Neuronal stem cell (in vitro differentiated cells): ENCODE results near the gene ST6GALNAC3.

Experiments used
- DNase-seq: peaks from one replicate; pipeline ENCODE4 v3.0.0-alpha.2; 2013; ENCODE audit warnings: low spot score
- H2AFZ ChIP-seq: one replicate; pipeline ENCODE4 v1.6.1; 2013; ENCODE audit warnings: mild to moderate bottlenecking, low read length, inconsistent platforms
- H2AK5ac ChIP-seq: 2 replicates; pipeline ENCODE4 v1.6.1; 2013; ENCODE audit warnings: low read depth, mild to moderate bottlenecking, inconsistent platforms, low read length, moderate library complexity, mixed read lengths
- H2BK120ac ChIP-seq: 2 replicates; pipeline ENCODE4 v1.6.1; 2013; ENCODE audit warnings: low read depth, mild to moderate bottlenecking, inconsistent platforms, low read length, moderate library complexity, mixed read lengths
- H2BK12ac ChIP-seq: one replicate; pipeline ENCODE4 v1.6.1; 2013; ENCODE audit warnings: low read length, inconsistent platforms
- H2BK15ac ChIP-seq: 2 replicates; pipeline ENCODE4 v1.6.1; 2013; ENCODE audit warnings: mild to moderate bottlenecking, low read length, inconsistent platforms, mixed read lengths
- H2BK5ac ChIP-seq: one replicate; pipeline ENCODE4 v1.6.1; 2013; ENCODE audit warnings: inconsistent platforms, mild to moderate bottlenecking, low read length, moderate library complexity
- H3K14ac ChIP-seq: one replicate; pipeline ENCODE4 v1.6.1; 2013; ENCODE audit warnings: low read length, inconsistent platforms
- H3K18ac ChIP-seq: 2 replicates; pipeline ENCODE4 v1.6.1; 2013; ENCODE audit warnings: low read length, inconsistent platforms
- H3K23ac ChIP-seq: 2 replicates; pipeline ENCODE4 v1.6.1; 2013; ENCODE audit warnings: low read depth, mild to moderate bottlenecking, mixed read lengths, low read length, inconsistent platforms; ENCODE audit not compliant: poor library complexity
- H3K27ac ChIP-seq: replicated peaks from 3 replicates; pipeline ENCODE4 v1.5.1; 2013; ENCODE audit warnings: low read length, inconsistent platforms
- H3K27me3 ChIP-seq, 3 experiments: 2 replicates each; pipeline ENCODE4 v1.6.1; 2013; ENCODE audit warnings: low read length in 3 of 3, mild to moderate bottlenecking in 2 of 3, inconsistent platforms in 1 of 3, low read depth in 1 of 3, mixed read lengths in 1 of 3, moderate library complexity in 1 of 3; ENCODE audit not compliant: control insufficient read depth in 3 of 3, insufficient read depth in 3 of 3
- H3K36me3 ChIP-seq, 2 donors: replicated peaks in 1 of 2; 2 replicates each; pipeline ENCODE4 v1.6.1; 2013; ENCODE audit warnings: low read length in 2 of 2; ENCODE audit not compliant: control insufficient read depth in 2 of 2, insufficient read depth in 2 of 2
- H3K4ac ChIP-seq: 2 replicates; pipeline ENCODE4 v1.6.1; 2013; ENCODE audit warnings: inconsistent platforms, mild to moderate bottlenecking, low read length, moderate library complexity
- H3K4me1 ChIP-seq, 2 donors: 1 replicate in 1 of 2; 2 replicates in 1 of 2; pipeline ENCODE4 v1.6.1; 2013; ENCODE audit warnings: low read length in 2 of 2, low read depth in 1 of 2; ENCODE audit not compliant: control insufficient read depth in 2 of 2, insufficient read depth in 1 of 2
- H3K4me2 ChIP-seq: one replicate; pipeline ENCODE4 v1.6.1; 2013; ENCODE audit warnings: mild to moderate bottlenecking, low read length, inconsistent platforms; ENCODE audit not compliant: insufficient read depth, poor library complexity, severe bottlenecking
- H3K4me3 ChIP-seq, 2 donors: 2 replicates each; pipeline ENCODE4 v1.5.1; 2013; ENCODE audit warnings: low read length in 2 of 2, mild to moderate bottlenecking in 2 of 2, inconsistent platforms in 1 of 2, moderate library complexity in 1 of 2
- H3K79me1 ChIP-seq: one replicate; pipeline ENCODE4 v1.6.1; 2013; ENCODE audit warnings: low read depth, mild to moderate bottlenecking, inconsistent platforms, low read length, moderate library complexity
- H3K9ac ChIP-seq: one replicate; pipeline ENCODE4 v1.6.1; 2013; ENCODE audit warnings: mild to moderate bottlenecking, low read depth, low read length, inconsistent platforms; ENCODE audit not compliant: poor library complexity
- H3K9me3 ChIP-seq, 2 donors: replicated peaks in 1 of 2; 2 replicates each; pipeline versions ENCODE3 to v1.6.1; 2013; ENCODE audit warnings: low read length in 2 of 2, mild to moderate bottlenecking in 2 of 2, inconsistent platforms in 1 of 2, low read depth in 1 of 2, mixed read lengths in 1 of 2, moderate library complexity in 1 of 2; ENCODE audit not compliant: control insufficient read depth in 2 of 2, insufficient read depth in 1 of 2
- H4K8ac ChIP-seq: one replicate; pipeline ENCODE4 v1.6.1; 2013; ENCODE audit warnings: low read depth, mild to moderate bottlenecking, inconsistent platforms, low read length, moderate library complexity
- H4K91ac ChIP-seq: one replicate; pipeline ENCODE4 v1.6.1; 2013; ENCODE audit warnings: low read length, low read depth, mild to moderate bottlenecking, inconsistent platforms; ENCODE audit not compliant: poor library complexity
- WGBS, 2 donors: extraction: QIAGEN DNeasy Blood & Tissue Kit; methylation state at CpG; one replicate each; pipeline ENCODE4 v1.1.7; 2013; ENCODE audit warnings: missing lambda C conversion rate in 2 of 2, mixed read lengths in 1 of 2; ENCODE audit not compliant: insufficient read length in 2 of 2, insufficient replicate concordance in 1 of 2; ENCODE audit errors: extremely low coverage in 2 of 2; 5-methylcytosine and 5-hydroxymethylcytosine counted together

Gene ST6GALNAC3

GRCh38 chr1:76075877-76076276, 1.3 kb downstream of the ST6GALNAC3 start:
- H2BK120ac ChIP-seq: no peak overlapping the region
- WGBS, 2 donors: no CpG with 5 or more reads among the region's 5 CpGs
- no peak overlapping the region for H3K18ac ChIP-seq
- no peak overlapping the region for H2AFZ ChIP-seq
- no peak for DNase-seq
- no peak overlapping the region for H3K14ac ChIP-seq
- H3K27ac ChIP-seq: no peak overlapping the region
- no peaks in the 10 kb centered on the region for H3K79me1 ChIP-seq
- no peak overlapping the region for H2BK15ac ChIP-seq
- no peak overlapping the region for H3K9ac ChIP-seq
- H3K9me3 ChIP-seq: no peaks in the 10 kb centered on the region
- no peaks in the 10 kb centered on the region for H3K27me3 ChIP-seq
- no peak overlapping the region for H2BK12ac ChIP-seq
- H3K36me3 ChIP-seq: no peaks in the 10 kb centered on the region
- H3K23ac ChIP-seq: no peak overlapping the region
- no peak overlapping the region for H2BK5ac ChIP-seq
- H4K91ac ChIP-seq: no peak overlapping the region
- H3K4me3 ChIP-seq: peak overlapping the region in 1 of 2 donors; percentile 80
- H4K8ac ChIP-seq: no peak overlapping the region
- no peak overlapping the region for H3K4me2 ChIP-seq
- peaks cover 2 to 6% of the 10 kb centered on the region in 2 donors for H3K4me1 ChIP-seq
- no peak overlapping the region for H3K4ac ChIP-seq
- no peak overlapping the region for H2AK5ac ChIP-seq

DNA sequence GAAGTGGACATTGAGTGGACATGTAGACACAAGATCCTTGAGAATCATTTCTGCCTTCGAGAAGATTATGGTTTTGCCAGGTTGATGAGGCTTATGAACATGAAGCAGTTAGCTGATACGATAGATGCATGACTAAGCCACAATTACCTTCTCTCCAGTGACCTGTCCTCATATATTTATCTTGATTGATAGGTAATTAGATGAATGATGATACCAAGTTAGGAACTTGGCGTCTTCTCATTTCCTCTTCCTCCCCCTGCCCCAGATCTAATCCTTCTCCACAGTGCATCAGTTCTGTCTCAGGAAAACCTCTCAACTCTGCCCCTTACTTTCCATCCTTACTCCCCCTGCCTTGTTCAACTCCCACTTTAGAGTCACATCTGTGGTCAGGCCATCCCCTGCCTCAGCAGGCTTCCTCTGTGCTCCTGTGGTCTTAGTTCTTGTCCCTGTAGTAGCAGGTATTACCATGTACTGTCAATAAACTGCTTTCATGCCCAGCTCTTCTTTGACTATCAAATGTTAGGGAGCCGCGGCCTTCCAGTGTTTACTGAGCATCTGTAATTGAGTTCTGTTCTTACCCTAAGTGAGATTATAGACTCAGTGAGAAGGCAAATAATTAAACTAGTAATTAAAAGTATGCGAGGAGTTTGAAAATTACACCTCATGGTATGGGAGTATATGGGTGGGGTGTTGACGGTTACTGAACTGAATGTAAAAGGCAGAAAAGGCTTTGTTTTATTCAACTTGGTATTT, 5.1 kb downstream of the ST6GALNAC3 start:
- Histone ChIP-seq H2BK12ac (no peak overlapping the region), H3K79me1 (peaks cover 2% of the 10 kb centered on the region), H3K4me1 (peaks cover 6 to 15% of the 10 kb centered on the region in 2 donors), H3K27me3 (no peaks in the 10 kb centered on the region), H2AK5ac (no peak overlapping the region), H3K4ac (no peak overlapping the region), H3K18ac (no peak overlapping the region), H3K4me2 (no peak overlapping the region), H2BK5ac (no peak overlapping the region), H3K4me3 (no peak overlapping the region), H3K14ac (no peak overlapping the region), H4K8ac (no peak overlapping the region), H4K91ac (no peak overlapping the region), H3K36me3 (no peaks in the 10 kb centered on the region), H3K9me3 (no peaks in the 10 kb centered on the region), H2BK15ac (no peak overlapping the region), H3K23ac (no peak overlapping the region), H3K9ac (no peak overlapping the region), H3K27ac (no peak overlapping the region), H2BK120ac (no peak overlapping the region), H2AFZ (no peak overlapping the region)
- no peak for DNase-seq
- WGBS, 2 donors: no CpG with 5 or more reads among the region's 7 CpGs

- no peak overlapping the region for H2AFZ ChIP-seq
- no peak for DNase-seq
- no peaks in the 10 kb centered on the region for H3K27me3 ChIP-seq
- no peaks in the 10 kb centered on the region for H3K36me3 ChIP-seq
- H3K79me1 ChIP-seq: peaks cover 2% of the 10 kb centered on the region
- H2BK12ac ChIP-seq: no peak overlapping the region
- no peak overlapping the region for H2BK120ac ChIP-seq
- H3K27ac ChIP-seq: no peak overlapping the region
- H3K4me2 ChIP-seq: no peak overlapping the region
- H2BK5ac ChIP-seq: no peak overlapping the region
- H2AK5ac ChIP-seq: no peak overlapping the region
- no peak overlapping the region for H3K14ac ChIP-seq
- no peaks in the 10 kb centered on the region for H3K9me3 ChIP-seq
- H3K18ac ChIP-seq: no peak overlapping the region
- no peak overlapping the region for H3K4ac ChIP-seq
- H4K8ac ChIP-seq: no peak overlapping the region
- H3K4me1 ChIP-seq: peaks cover 6 to 14% of the 10 kb centered on the region in 2 donors
- no peak overlapping the region for H3K4me3 ChIP-seq
- no CpG with 5 or more reads among the region's 4 CpGs for WGBS, 2 donors
- H2BK15ac ChIP-seq: no peak overlapping the region
- H4K91ac ChIP-seq: no peak overlapping the region
- H3K9ac ChIP-seq: no peak overlapping the region
- H3K23ac ChIP-seq: no peak overlapping the region
These were observed 6.1 kb downstream of the ST6GALNAC3 start for GRCh38 chr1:76080552-76081079.

DNA sequence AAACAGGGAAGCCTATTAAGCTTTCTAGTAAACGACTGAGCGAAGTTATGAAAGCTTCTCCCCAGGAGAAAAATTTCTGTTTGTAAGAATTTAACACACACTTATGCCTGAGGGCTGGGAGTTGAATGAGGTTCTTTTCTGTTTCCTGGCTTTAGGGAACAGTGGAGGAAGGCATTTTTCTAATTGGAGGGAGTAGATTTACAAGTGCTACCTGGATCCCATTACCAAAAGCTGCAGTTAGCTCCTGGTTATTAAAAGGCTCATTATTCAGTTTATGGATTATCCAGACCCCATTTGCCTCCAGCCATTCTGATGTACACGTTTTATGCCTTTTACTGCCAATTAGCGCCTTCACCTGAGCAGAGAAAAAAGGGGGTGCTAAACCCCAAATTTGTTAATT, 7.5 kb downstream of the ST6GALNAC3 start:
- no peak overlapping the region for H2BK5ac ChIP-seq
- no peak overlapping the region for H3K9ac ChIP-seq
- H4K8ac ChIP-seq: no peak overlapping the region
- no peak for DNase-seq
- H3K14ac ChIP-seq: no peak overlapping the region
- WGBS, 2 donors: no CpG with 5 or more reads among the region's 4 CpGs
- H3K4ac ChIP-seq: no peak overlapping the region
- H2AFZ ChIP-seq: no peak overlapping the region
- H3K4me1 ChIP-seq: peaks cover 6 to 9% of the 10 kb centered on the region in 2 donors
- H4K91ac ChIP-seq: no peak overlapping the region
- no peak overlapping the region for H2BK15ac ChIP-seq
- H3K27ac ChIP-seq: no peak overlapping the region
- H3K27me3 ChIP-seq: no peaks in the 10 kb centered on the region
- no peak overlapping the region for H3K4me2 ChIP-seq
- H3K4me3 ChIP-seq: no peak overlapping the region
- no peak overlapping the region for H3K23ac ChIP-seq
- no peaks in the 10 kb centered on the region for H3K9me3 ChIP-seq
- no peaks in the 10 kb centered on the region for H3K36me3 ChIP-seq
- H3K79me1 ChIP-seq: peaks cover 2% of the 10 kb centered on the region
- no peak overlapping the region for H2BK120ac ChIP-seq
- no peak overlapping the region for H3K18ac ChIP-seq
- no peak overlapping the region for H2BK12ac ChIP-seq
- no peak overlapping the region for H2AK5ac ChIP-seq
